ENCODE data around the gene PLPP2. TPM values are rescaled to one million over a fixed set of nuclear protein-coding genes. Genes with fewer than 3 reads are reported as not detected.
"Not testable (repeated sequence)": the region's sequence is repeated elsewhere in the genome, so short reads cannot be mapped to it uniquely, and the experiment has no call there.

PLPP2 gene
- total and polyA plus RNA-seq, 7 experiments from 2014 or later: 0.24 TPM; not detected in 6

- ATAC-seq (no peak), DNase-seq (no peak)
- no peak overlapping the region for H3K27ac ChIP-seq (ENCODE audit: low read depth, low read length)
- H3K36me3 ChIP-seq (ENCODE audit: control insufficient read depth in 2 of 3, insufficient read depth in 3 of 3, low read length in 3 of 3): no peaks in the 10 kb centered on the region
- H3K4me3 Mint-ChIP-seq: no peak overlapping the region
- H3K9me3 Mint-ChIP-seq: peaks cover 0 to 3% (median 0%) of the 10 kb centered on the region in 11 donors
- H3K4me1 ChIP-seq (ENCODE audit: control insufficient read depth in 2 of 2, insufficient read depth in 2 of 2, low read length in 2 of 2): no peaks in the 10 kb centered on the region
- H3K36me3 Mint-ChIP-seq: peaks cover 0 to 6% (median 0%) of the 10 kb centered on the region in 5 donors
- H3K27me3 ChIP-seq (ENCODE audit: control insufficient read depth in 2 of 2, insufficient read depth in 2 of 2, low read length in 2 of 2): peaks cover 0 to 5% of the 10 kb centered on the region in 2 donors
- POLR2A ChIA-PET: no interaction called here
- H3K4me3 ChIP-seq (ENCODE audit: low read length): no peak overlapping the region
- no peaks in the 10 kb centered on the region for H3K9me3 ChIP-seq (ENCODE audit: control insufficient read depth in 2 of 3, low read length in 3 of 3)
- no peaks in the 10 kb centered on the region for H3K4me1 Mint-ChIP-seq
- peaks cover 24 to 53% (median 44%) of the 10 kb centered on the region in 5 donors for H3K27me3 Mint-ChIP-seq
- intact Hi-C loops (cut with micrococcal nuclease): no loop called here
- H3K27ac Mint-ChIP-seq: no peak overlapping the region
- CTCF ChIA-PET: no interaction called here
Measured at GRCh38 chr19:275958-276646, 15.1 kb downstream of the PLPP2 start.

GRCh38 chr19:275000-275399 is 16.2 kb downstream of the PLPP2 start:
- Mint-ChIP-seq H3K27ac (no peak overlapping the region), H3K4me3 (no peak overlapping the region), H3K36me3 (peaks cover 0 to 6% (median 0%) of the 10 kb centered on the region in 5 donors), H3K9me3 (peaks cover 0 to 3% (median 0%) of the 10 kb centered on the region in 11 donors), H3K4me1 (no peaks in the 10 kb centered on the region), H3K27me3 (peaks cover 26 to 56% (median 44%) of the 10 kb centered on the region in 5 donors)
- H3K36me3 ChIP-seq (ENCODE audit: control insufficient read depth in 2 of 3, insufficient read depth in 3 of 3, low read length in 3 of 3): no peaks in the 10 kb centered on the region
- CTCF ChIA-PET: no interaction called here
- no peaks in the 10 kb centered on the region for H3K9me3 ChIP-seq (ENCODE audit: control insufficient read depth in 2 of 3, low read length in 3 of 3)
- no peak for DNase-seq
- H3K27ac ChIP-seq (ENCODE audit: low read depth, low read length): no peak overlapping the region
- intact Hi-C loops (cut with micrococcal nuclease): no loop called here
- H3K27me3 ChIP-seq (ENCODE audit: control insufficient read depth in 2 of 2, insufficient read depth in 2 of 2, low read length in 2 of 2): peaks cover 0 to 5% of the 10 kb centered on the region in 2 donors
- no peaks in the 10 kb centered on the region for H3K4me1 ChIP-seq (ENCODE audit: control insufficient read depth in 2 of 2, insufficient read depth in 2 of 2, low read length in 2 of 2)
- POLR2A ChIA-PET: no interaction called here
- no peak for ATAC-seq
- no peak overlapping the region for H3K4me3 ChIP-seq (ENCODE audit: low read length)

- CTCF ChIA-PET: no interaction called here
Measured at GRCh38 chr19:273393-273792, 17.8 kb downstream of the PLPP2 start.

GRCh38 chr19:271856-272255 is 19.3 kb downstream of the PLPP2 start:
- H3K27me3 Mint-ChIP-seq: peaks cover 26 to 62% (median 39%) of the 10 kb centered on the region in 5 donors
- ATAC-seq: no peak
- peak overlapping the region in 1 of 9 donors; percentile 64 for H3K27ac Mint-ChIP-seq
- peaks cover 1 to 8% (median 4%) of the 10 kb centered on the region in 7 donors for H3K4me1 Mint-ChIP-seq
- Histone ChIP-seq H3K27ac (ENCODE audit: low read depth, low read length) (no peak overlapping the region), H3K4me1 (ENCODE audit: control insufficient read depth in 2 of 2, insufficient read depth in 2 of 2, low read length in 2 of 2) (no peaks in the 10 kb centered on the region), H3K36me3 (ENCODE audit: control insufficient read depth in 2 of 3, insufficient read depth in 3 of 3, low read length in 3 of 3) (no peaks in the 10 kb centered on the region), H3K9me3 (ENCODE audit: control insufficient read depth in 2 of 3, low read length in 3 of 3) (no peaks in the 10 kb centered on the region), H3K4me3 (ENCODE audit: low read length) (no peak overlapping the region), H3K27me3 (ENCODE audit: control insufficient read depth in 2 of 2, insufficient read depth in 2 of 2, low read length in 2 of 2) (peaks cover 0 to 5% of the 10 kb centered on the region in 2 donors)
- ChIA-PET POLR2A (no interaction called here), CTCF (no interaction called here)
- no peak overlapping the region for H3K4me3 Mint-ChIP-seq
- H3K9me3 Mint-ChIP-seq: no peaks in the 10 kb centered on the region
- no peak for DNase-seq
- intact Hi-C loops (cut with micrococcal nuclease): no loop called here
- no peaks in the 10 kb centered on the region for H3K36me3 Mint-ChIP-seq

More at GRCh38 chr19:273393-273792, 17.8 kb downstream of the PLPP2 start:
- no peak for DNase-seq
- Mint-ChIP-seq H3K4me3 (no peak overlapping the region), H3K4me1 (no peaks in the 10 kb centered on the region), H3K27ac (no peak overlapping the region), H3K9me3 (peaks cover 0 to 3% (median 0%) of the 10 kb centered on the region in 11 donors), H3K27me3 (peaks cover 31 to 59% (median 48%) of the 10 kb centered on the region in 5 donors), H3K36me3 (peaks cover 0 to 6% (median 0%) of the 10 kb centered on the region in 5 donors)
- H3K9me3 ChIP-seq (ENCODE audit: control insufficient read depth in 2 of 3, low read length in 3 of 3): no peaks in the 10 kb centered on the region
- no peaks in the 10 kb centered on the region for H3K36me3 ChIP-seq (ENCODE audit: control insufficient read depth in 2 of 3, insufficient read depth in 3 of 3, low read length in 3 of 3)
- POLR2A ChIA-PET: no interaction called here
- H3K27ac ChIP-seq (ENCODE audit: low read depth, low read length): no peak overlapping the region
- H3K4me1 ChIP-seq (ENCODE audit: control insufficient read depth in 2 of 2, insufficient read depth in 2 of 2, low read length in 2 of 2): no peaks in the 10 kb centered on the region
- H3K4me3 ChIP-seq (ENCODE audit: low read length): no peak overlapping the region
- ATAC-seq: no peak
- intact Hi-C loops (cut with micrococcal nuclease): no loop called here
- H3K27me3 ChIP-seq (ENCODE audit: control insufficient read depth in 2 of 2, insufficient read depth in 2 of 2, low read length in 2 of 2): peaks cover 0 to 5% of the 10 kb centered on the region in 2 donors

GRCh38 chr19:270766-271318 is 20.4 kb downstream of the PLPP2 start:
- H3K27ac Mint-ChIP-seq; H3K36me3 Mint-ChIP-seq; DNase-seq; H3K9me3 ChIP-seq (ENCODE audit: control insufficient read depth in 2 of 3, low read length in 3 of 3); H3K36me3 ChIP-seq (ENCODE audit: control insufficient read depth in 2 of 3, insufficient read depth in 3 of 3, low read length in 3 of 3); ATAC-seq; H3K4me1 ChIP-seq (ENCODE audit: control insufficient read depth in 2 of 2, insufficient read depth in 2 of 2, low read length in 2 of 2); POLR2A ChIA-PET; H3K4me3 Mint-ChIP-seq; CTCF ChIA-PET; H3K27me3 ChIP-seq (ENCODE audit: control insufficient read depth in 2 of 2, insufficient read depth in 2 of 2, low read length in 2 of 2); intact Hi-C loops (cut with micrococcal nuclease); H3K9me3 Mint-ChIP-seq; H3K27ac ChIP-seq (ENCODE audit: low read depth, low read length); H3K4me3 ChIP-seq (ENCODE audit: low read length): not testable (repeated sequence)
- H3K4me1 Mint-ChIP-seq: peaks cover 3 to 12% (median 9%) of the 10 kb centered on the region in 7 donors
- H3K27me3 Mint-ChIP-seq: peaks cover 35 to 64% (median 42%) of the 10 kb centered on the region in 5 donors

GRCh38 chr19:269241-269640 is 22.0 kb downstream of the PLPP2 start:
- POLR2A ChIA-PET: no interaction called here
- no peak overlapping the region for H3K4me3 Mint-ChIP-seq
- H3K9me3 ChIP-seq (ENCODE audit: control insufficient read depth in 2 of 3, low read length in 3 of 3): no peaks in the 10 kb centered on the region
- CTCF ChIA-PET: no interaction called here
- no peak for DNase-seq
- H3K4me3 ChIP-seq (ENCODE audit: low read length): no peak overlapping the region
- ATAC-seq: no peak
- H3K4me1 Mint-ChIP-seq: peaks cover 3 to 12% (median 9%) of the 10 kb centered on the region in 7 donors
- H3K36me3 ChIP-seq (ENCODE audit: control insufficient read depth in 2 of 3, insufficient read depth in 3 of 3, low read length in 3 of 3): no peaks in the 10 kb centered on the region
- peaks cover 43 to 67% (median 52%) of the 10 kb centered on the region in 5 donors for H3K27me3 Mint-ChIP-seq
- H3K36me3 Mint-ChIP-seq: no peaks in the 10 kb centered on the region
- no peaks in the 10 kb centered on the region for H3K9me3 Mint-ChIP-seq
- no peak overlapping the region for H3K27ac ChIP-seq (ENCODE audit: low read depth, low read length)
- H3K4me1 ChIP-seq (ENCODE audit: control insufficient read depth in 2 of 2, insufficient read depth in 2 of 2, low read length in 2 of 2): no peaks in the 10 kb centered on the region
- no peak overlapping the region for H3K27ac Mint-ChIP-seq
- no peaks in the 10 kb centered on the region for H3K27me3 ChIP-seq (ENCODE audit: control insufficient read depth in 2 of 2, insufficient read depth in 2 of 2, low read length in 2 of 2)
- intact Hi-C loops (cut with micrococcal nuclease): no loop called here

- Histone ChIP-seq H3K9me3 (ENCODE audit: control insufficient read depth in 2 of 3, low read length in 3 of 3) (no peaks in the 10 kb centered on the region), H3K27ac (ENCODE audit: low read depth, low read length) (no peak overlapping the region), H3K36me3 (ENCODE audit: control insufficient read depth in 2 of 3, insufficient read depth in 3 of 3, low read length in 3 of 3) (no peaks in the 10 kb centered on the region), H3K27me3 (ENCODE audit: control insufficient read depth in 2 of 2, insufficient read depth in 2 of 2, low read length in 2 of 2) (no peaks in the 10 kb centered on the region), H3K4me3 (ENCODE audit: low read length) (no peak overlapping the region), H3K4me1 (ENCODE audit: control insufficient read depth in 2 of 2, insufficient read depth in 2 of 2, low read length in 2 of 2) (no peaks in the 10 kb centered on the region)
- Mint-ChIP-seq H3K36me3 (no peaks in the 10 kb centered on the region), H3K27me3 (peaks cover 29 to 60% (median 37%) of the 10 kb centered on the region in 5 donors), H3K27ac (peak overlapping the region in 1 of 9 donors; percentile 52), H3K4me1 (peaks cover 0 to 15% (median 7%) of the 10 kb centered on the region in 7 donors), H3K4me3 (peak overlapping the region in 1 of 10 donors; percentile 27), H3K9me3 (peaks cover 0 to 2% (median 0%) of the 10 kb centered on the region in 11 donors)
- ChIA-PET CTCF (no interaction called here), POLR2A (no interaction called here)
- DNase-seq: no peak
- no peak for ATAC-seq
- intact Hi-C loops (cut with micrococcal nuclease): no loop called here
Measured at GRCh38 chr19:262125-262524, 29.1 kb downstream of the PLPP2 start.

All from naive thymus-derived CD4-positive, alpha-beta T cell (primary cell).